BE2C (cell line): ENCODE results near the gene KLHDC8B.
A peak's percentile ranks its signal among the peaks of the same experiment; 100 is the strongest.

ENCODE experiments used
- DNase-seq: peaks from one replicate; pipeline ENCODE4 v3.0.0-alpha.2; 2020
- H3K27me3 ChIP-seq: fragments of 250-450 bp; sonication (Bioruptor Pico); 2 replicates; pipeline ENCODE4 v1.5.1; 2020; ENCODE audit warnings: mild to moderate bottlenecking
- H3K36me3 ChIP-seq: fragments of 250-450 bp; sonication (Bioruptor Pico); 2 replicates; pipeline ENCODE4 v1.5.1; 2020; ENCODE audit warnings: mild to moderate bottlenecking
- H3K4me1 ChIP-seq: fragments of 250-450 bp; sonication (Bioruptor Pico); 2 replicates; pipeline ENCODE4 v1.5.1; 2020
- H3K4me3 ChIP-seq: 2 replicates; pipeline ENCODE4 v1.5.1; 2011; ENCODE audit warnings: low read depth, low read length
- H3K9me3 ChIP-seq: fragments of 250-450 bp; sonication (Bioruptor Pico); 2 replicates; pipeline ENCODE4 v1.5.1; 2020
- CTCF ChIP-seq: IDR thresholded peaks from 2 replicates; pipeline ENCODE4 v1.5.1; 2012; ENCODE audit warnings: mild to moderate bottlenecking, low read depth, low read length

The KLHDC8B gene

GRCh38 chr3:49174397-49174985, 3.1 kb downstream of the KLHDC8B start:
- Histone ChIP-seq H3K36me3 (peaks cover 10% of the 10 kb centered on the region), H3K9me3 (no peaks in the 10 kb centered on the region), H3K4me1 (peaks cover 14% of the 10 kb centered on the region), H3K4me3 (peak overlapping the region; percentile 39), H3K27me3 (no peaks in the 10 kb centered on the region)
- no peak for TF ChIP-seq CTCF
- no peak for DNase-seq

- DNase-seq: no peak
- Histone ChIP-seq H3K27me3 (no peaks in the 10 kb centered on the region), H3K36me3 (peaks cover 10% of the 10 kb centered on the region), H3K4me1 (peaks cover 13% of the 10 kb centered on the region), H3K4me3 (no peak overlapping the region), H3K9me3 (no peaks in the 10 kb centered on the region)
- no peak for TF ChIP-seq CTCF
Measured at GRCh38 chr3:49175530-49175929, 4.1 kb downstream of the KLHDC8B start.

GRCh38 chr3:49177073-49177472, 5.7 kb downstream of the KLHDC8B start:
- Histone ChIP-seq H3K4me1 (peaks cover 10% of the 10 kb centered on the region), H3K9me3 (no peaks in the 10 kb centered on the region), H3K36me3 (peaks cover 10% of the 10 kb centered on the region), H3K4me3 (no peak overlapping the region), H3K27me3 (no peaks in the 10 kb centered on the region)
- TF ChIP-seq CTCF: no peak
- no peak for DNase-seq

GRCh38 chr3:49180116-49180515, 8.7 kb downstream of the KLHDC8B start:
- no peaks in the 10 kb centered on the region for H3K4me1 ChIP-seq
- no peak for TF ChIP-seq CTCF
- no peaks in the 10 kb centered on the region for H3K27me3 ChIP-seq
- H3K9me3 ChIP-seq: no peaks in the 10 kb centered on the region
- H3K4me3 ChIP-seq: no peak overlapping the region
- no peak for DNase-seq
- peaks cover 5% of the 10 kb centered on the region for H3K36me3 ChIP-seq

- DNase-seq: no peak
- Histone ChIP-seq H3K4me1 (no peaks in the 10 kb centered on the region), H3K36me3 (no peaks in the 10 kb centered on the region), H3K27me3 (no peaks in the 10 kb centered on the region), H3K4me3 (no peak overlapping the region), H3K9me3 (no peaks in the 10 kb centered on the region)
- TF ChIP-seq CTCF: no peak
Measured at GRCh38 chr3:49181351-49181750, 10.0 kb downstream of the KLHDC8B start.

GRCh38 chr3:49182682-49183081, 11.3 kb downstream of the KLHDC8B start:
- no peak for DNase-seq
- no peaks in the 10 kb centered on the region for H3K27me3 ChIP-seq
- H3K4me1 ChIP-seq: no peaks in the 10 kb centered on the region
- H3K9me3 ChIP-seq: no peaks in the 10 kb centered on the region
- H3K36me3 ChIP-seq: no peaks in the 10 kb centered on the region
- no peak overlapping the region for H3K4me3 ChIP-seq
- TF ChIP-seq CTCF: no peak
